Effector memory CD8-positive, alpha-beta T cell (primary cell): ENCODE results near the gene SLC8A1.

Source experiments
- ATAC-seq: fragments of 150-1000 bp; cut with Tn5 transposase; replicated peaks from 2 replicates; pipeline ENCODE4 v1.10.0; 2021; ENCODE audit warnings: mild to moderate bottlenecking, moderate library complexity
- DNase-seq, 3 experiments: peaks; one replicate each; pipeline ENCODE4 v3.0.0; 2021
- H3K27ac Mint-ChIP-seq, 2 donors: one replicate each; pipeline ENCODE4 v1.8.0; 2022; ENCODE audit warnings: mild to moderate bottlenecking in 2 of 2, mixed read lengths in 2 of 2, moderate library complexity in 2 of 2
- H3K27me3 Mint-ChIP-seq, 2 donors: one replicate each; pipeline ENCODE4 v1.8.0; 2022; ENCODE audit warnings: mixed read lengths in 2 of 2
- H3K36me3 Mint-ChIP-seq: one replicate; pipeline ENCODE4 v1.8.0; 2022; ENCODE audit warnings: mild to moderate bottlenecking, moderate library complexity, mixed read lengths; ENCODE audit not compliant: insufficient read depth
- H3K4me1 Mint-ChIP-seq, 2 donors: one replicate each; pipeline ENCODE4 v1.8.0; 2022; ENCODE audit warnings: low read depth in 2 of 2, mixed read lengths in 2 of 2
- H3K4me3 Mint-ChIP-seq, 2 donors: one replicate each; pipeline ENCODE4 v1.8.0; 2022; ENCODE audit warnings: mild to moderate bottlenecking in 2 of 2, mixed read lengths in 2 of 2, moderate library complexity in 2 of 2
- H3K9me3 Mint-ChIP-seq, 2 donors: one replicate each; pipeline ENCODE4 v1.8.0; 2022; ENCODE audit warnings: mixed read lengths in 2 of 2

SLC8A1 gene

GRCh38 chr2:40285391-40285790, 166.5 kb downstream of the SLC8A1 start:
- DNase-seq: no peak
- no peak overlapping the region for H3K27ac Mint-ChIP-seq
- H3K4me3 Mint-ChIP-seq: no peak overlapping the region
- H3K4me1 Mint-ChIP-seq: peaks cover 0 to 7% of the 10 kb centered on the region in 2 donors
- no peaks in the 10 kb centered on the region for H3K9me3 Mint-ChIP-seq
- no peak for ATAC-seq
- H3K27me3 Mint-ChIP-seq: no peaks in the 10 kb centered on the region
- H3K36me3 Mint-ChIP-seq: no peaks in the 10 kb centered on the region

DNA sequence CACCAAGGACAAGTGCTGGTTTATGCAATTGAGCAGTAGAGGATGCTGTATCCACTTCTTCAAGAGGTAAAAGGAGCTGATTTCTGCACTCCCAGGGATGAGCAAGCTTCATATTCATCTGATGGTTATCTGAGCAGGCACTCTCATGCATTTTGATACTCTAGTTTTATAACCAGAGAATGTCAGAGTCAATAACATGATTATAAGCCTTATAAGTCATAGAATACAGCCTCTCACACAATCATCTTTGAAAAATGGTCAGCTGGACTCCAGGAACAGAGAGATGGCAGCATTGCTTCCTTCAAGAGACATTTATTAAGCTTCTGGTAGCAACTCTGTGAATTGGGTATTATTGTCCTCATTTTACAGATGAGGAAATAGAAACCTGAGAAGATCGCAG, 167.1 kb downstream of the SLC8A1 start:
- Mint-ChIP-seq H3K4me1 (peaks cover 0 to 2% of the 10 kb centered on the region in 2 donors), H3K27me3 (no peaks in the 10 kb centered on the region)

DNA sequence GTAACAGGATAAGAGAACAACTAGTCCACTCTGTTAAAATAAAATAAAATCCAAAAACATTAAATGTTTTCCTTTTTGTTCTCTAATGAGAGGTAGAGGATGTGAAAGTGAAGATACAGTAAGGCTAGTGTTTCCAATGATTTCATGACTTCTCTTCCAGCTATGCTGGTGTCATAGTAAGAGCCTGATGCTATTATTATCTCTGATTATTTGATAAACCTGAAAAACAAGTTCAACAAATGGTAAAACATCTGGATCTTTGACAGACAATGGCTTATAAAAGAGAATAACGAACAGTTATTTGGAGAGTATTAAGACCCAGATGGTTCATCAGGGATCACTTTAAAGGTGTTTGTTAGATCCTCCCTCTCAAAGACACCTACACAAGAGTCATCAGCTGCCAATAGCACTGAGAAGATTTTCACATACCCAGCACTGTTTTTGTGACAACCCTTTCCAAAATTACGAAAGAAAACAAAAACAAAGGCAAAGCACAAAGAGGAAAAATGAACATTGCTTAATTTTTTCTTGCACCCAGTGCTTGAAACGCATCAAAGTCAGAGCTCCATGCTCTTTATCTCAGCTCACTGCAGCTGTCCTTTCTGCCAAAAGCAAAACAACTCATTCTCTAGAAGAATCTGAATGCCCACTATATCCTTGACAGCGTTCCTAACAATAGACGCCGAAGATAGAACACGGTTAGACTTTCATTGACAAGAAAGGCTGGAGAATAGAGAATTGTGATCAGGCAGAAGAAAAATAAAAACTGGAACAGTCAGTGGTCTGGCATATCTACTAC, 168.6 kb downstream of the SLC8A1 start:
- no peak for DNase-seq
- Mint-ChIP-seq H3K27me3 (no peaks in the 10 kb centered on the region), H3K36me3 (peaks cover 4% of the 10 kb centered on the region), H3K9me3 (no peaks in the 10 kb centered on the region), H3K4me1 (no peaks in the 10 kb centered on the region), H3K27ac (no peak overlapping the region), H3K4me3 (no peak overlapping the region)
- ATAC-seq: no peak

More for the DNA sequence above, 167.1 kb downstream of the SLC8A1 start:
- Mint-ChIP-seq H3K27ac (no peak overlapping the region), H3K4me3 (no peak overlapping the region), H3K36me3 (peaks cover 1% of the 10 kb centered on the region), H3K9me3 (no peaks in the 10 kb centered on the region)
- DNase-seq (no peak), ATAC-seq (no peak)

GRCh38 chr2:40282428-40282827, 169.5 kb downstream of the SLC8A1 start:
- Mint-ChIP-seq H3K27me3 (no peaks in the 10 kb centered on the region), H3K27ac (no peak overlapping the region), H3K4me3 (no peak overlapping the region), H3K9me3 (no peaks in the 10 kb centered on the region), H3K4me1 (no peaks in the 10 kb centered on the region), H3K36me3 (peaks cover 4% of the 10 kb centered on the region)
- no peak for DNase-seq
- no peak for ATAC-seq

DNA sequence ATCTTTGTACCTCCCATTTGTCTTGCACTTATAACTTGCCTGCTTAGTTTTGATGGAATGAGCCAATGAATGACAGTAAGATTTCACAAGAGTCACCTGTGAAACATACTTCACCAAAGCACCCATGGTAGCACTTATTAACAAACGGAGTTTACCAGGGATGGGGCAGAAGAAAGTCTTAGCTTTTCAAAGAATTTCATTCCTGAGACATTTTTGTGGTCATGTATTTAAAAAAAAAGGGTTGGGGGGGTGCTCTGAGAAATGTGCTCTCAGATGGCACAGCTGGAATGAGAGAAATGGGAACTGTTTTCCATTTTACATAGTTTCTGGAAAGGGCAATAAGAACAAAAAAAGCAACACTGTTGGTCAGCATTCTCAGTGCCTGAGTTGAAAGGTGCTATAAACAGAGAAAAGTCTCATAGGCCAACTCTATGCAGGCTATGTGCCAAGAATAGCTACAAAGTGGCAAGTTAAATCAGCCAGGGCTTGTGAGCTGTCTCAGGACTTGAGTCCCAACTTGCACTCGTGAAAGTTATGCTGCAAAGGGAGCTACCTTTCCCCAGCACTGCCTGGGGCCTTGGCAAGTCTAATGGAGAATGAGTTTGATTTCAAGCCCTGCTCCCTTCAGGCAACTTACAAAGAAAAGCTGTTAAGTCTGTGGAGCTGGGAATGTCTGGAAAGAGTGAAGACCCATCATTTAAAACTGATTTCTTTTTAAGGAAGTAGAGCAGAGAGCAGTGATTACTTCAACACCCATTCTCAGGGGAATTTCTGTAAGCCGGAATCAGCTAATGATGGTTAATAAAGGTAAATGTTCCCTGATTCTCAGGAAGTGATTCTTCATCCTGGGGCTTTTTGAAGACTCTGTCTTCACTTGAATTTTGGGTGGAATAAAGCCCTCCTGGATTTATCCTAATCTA, 170.6 kb downstream of the SLC8A1 start:
- ATAC-seq (no peak), DNase-seq (no peak)
- Mint-ChIP-seq H3K9me3 (no peaks in the 10 kb centered on the region), H3K4me1 (no peaks in the 10 kb centered on the region), H3K27ac (no peak overlapping the region), H3K4me3 (no peak overlapping the region), H3K27me3 (no peaks in the 10 kb centered on the region), H3K36me3 (peaks cover 4% of the 10 kb centered on the region)

- ATAC-seq (no peak), DNase-seq (no peak)
- no peak overlapping the region for H3K4me3 Mint-ChIP-seq
- H3K36me3 Mint-ChIP-seq: peaks cover 4% of the 10 kb centered on the region
- no peaks in the 10 kb centered on the region for H3K4me1 Mint-ChIP-seq
- no peak overlapping the region for H3K27ac Mint-ChIP-seq
- no peaks in the 10 kb centered on the region for H3K27me3 Mint-ChIP-seq
- H3K9me3 Mint-ChIP-seq: no peaks in the 10 kb centered on the region
These were observed 172.4 kb downstream of the SLC8A1 start for GRCh38 chr2:40279482-40279881.

DNA sequence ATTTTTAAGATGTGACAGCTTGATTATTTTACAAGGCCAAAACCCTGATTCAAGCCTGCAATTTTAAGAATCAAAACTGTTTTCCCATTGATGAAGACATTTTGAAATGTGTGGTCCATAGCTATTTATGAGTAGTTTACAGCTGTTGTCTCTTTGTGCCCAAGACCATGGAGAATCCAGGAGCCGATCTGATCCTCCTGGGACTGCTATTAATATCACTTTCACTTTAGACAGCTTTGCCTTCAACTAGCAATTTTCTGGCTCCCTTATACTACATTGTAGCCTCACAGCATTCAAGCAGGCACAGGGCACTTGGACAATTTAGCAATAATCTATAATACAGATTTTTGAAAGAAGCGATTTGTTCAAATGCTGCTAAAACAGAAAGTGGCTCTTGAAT, 172.9 kb downstream of the SLC8A1 start:
- no peaks in the 10 kb centered on the region for H3K27me3 Mint-ChIP-seq
- peaks cover 4% of the 10 kb centered on the region for H3K36me3 Mint-ChIP-seq
- no peaks in the 10 kb centered on the region for H3K9me3 Mint-ChIP-seq
- no peak overlapping the region for H3K27ac Mint-ChIP-seq
- H3K4me1 Mint-ChIP-seq: no peaks in the 10 kb centered on the region
- DNase-seq (no peak), ATAC-seq (no peak)
- no peak overlapping the region for H3K4me3 Mint-ChIP-seq

- no peak overlapping the region for H3K27ac Mint-ChIP-seq
- DNase-seq: no peak
- ATAC-seq: no peak
- H3K4me1 Mint-ChIP-seq: no peaks in the 10 kb centered on the region
- peaks cover 0 to 4% of the 10 kb centered on the region in 2 donors for H3K9me3 Mint-ChIP-seq
- H3K27me3 Mint-ChIP-seq: no peaks in the 10 kb centered on the region
- H3K4me3 Mint-ChIP-seq: no peak overlapping the region
- H3K36me3 Mint-ChIP-seq: peaks cover 8% of the 10 kb centered on the region
These were observed 175.8 kb downstream of the SLC8A1 start for GRCh38 chr2:40276076-40276475.

DNA sequence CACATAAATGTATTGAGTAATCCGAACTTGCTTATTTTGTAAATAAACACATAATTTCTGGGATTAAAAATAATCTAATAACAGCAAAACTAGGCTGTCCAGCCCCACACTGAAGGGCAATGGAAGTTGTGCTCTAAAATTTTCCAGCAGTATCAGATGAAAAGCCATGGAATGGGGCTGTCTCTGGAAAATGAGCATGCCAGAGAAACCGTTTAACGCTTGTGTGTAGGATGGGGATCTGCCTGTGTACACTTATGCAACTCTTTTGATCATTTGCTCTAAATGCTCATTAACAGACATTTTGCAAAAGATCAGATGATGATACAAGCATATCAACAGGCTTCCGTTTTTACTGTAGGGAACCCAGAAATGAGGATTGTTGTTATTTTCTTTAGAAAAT, 177.6 kb downstream of the SLC8A1 start:
- no peak for DNase-seq
- ATAC-seq: no peak
- Mint-ChIP-seq H3K9me3 (peaks cover 0 to 5% of the 10 kb centered on the region in 2 donors), H3K27me3 (no peaks in the 10 kb centered on the region), H3K4me1 (no peaks in the 10 kb centered on the region), H3K27ac (no peak overlapping the region), H3K36me3 (peaks cover 4% of the 10 kb centered on the region), H3K4me3 (no peak overlapping the region)

- Mint-ChIP-seq H3K36me3 (peaks cover 4% of the 10 kb centered on the region), H3K9me3 (peaks cover 0 to 5% of the 10 kb centered on the region in 2 donors), H3K27me3 (no peaks in the 10 kb centered on the region), H3K4me1 (no peaks in the 10 kb centered on the region), H3K27ac (no peak overlapping the region), H3K4me3 (no peak overlapping the region)
- DNase-seq (no peak), ATAC-seq (no peak)
These were observed 178.1 kb downstream of the SLC8A1 start for GRCh38 chr2:40273734-40274182.

- H3K27ac Mint-ChIP-seq: no peak overlapping the region
- H3K27me3 Mint-ChIP-seq: no peaks in the 10 kb centered on the region
- no peaks in the 10 kb centered on the region for H3K4me1 Mint-ChIP-seq
- H3K36me3 Mint-ChIP-seq: peaks cover 4% of the 10 kb centered on the region
- peaks cover 0 to 10% of the 10 kb centered on the region in 2 donors for H3K9me3 Mint-ChIP-seq
- ATAC-seq (no peak), DNase-seq (no peak)
- H3K4me3 Mint-ChIP-seq: no peak overlapping the region
These were observed 180.8 kb downstream of the SLC8A1 start for GRCh38 chr2:40271094-40271493.

- Mint-ChIP-seq H3K4me3 (no peak overlapping the region), H3K27me3 (no peaks in the 10 kb centered on the region), H3K27ac (no peak overlapping the region), H3K36me3 (peaks cover 4% of the 10 kb centered on the region), H3K9me3 (peaks cover 0 to 10% of the 10 kb centered on the region in 2 donors), H3K4me1 (no peaks in the 10 kb centered on the region)
- DNase-seq (no peak), ATAC-seq (no peak)
These were observed 181.5 kb downstream of the SLC8A1 start for GRCh38 chr2:40270372-40270771.

GRCh38 chr2:40268566-40268965, 183.3 kb downstream of the SLC8A1 start:
- Mint-ChIP-seq H3K9me3 (peaks cover 0 to 10% of the 10 kb centered on the region in 2 donors), H3K27ac (no peak overlapping the region), H3K4me1 (no peaks in the 10 kb centered on the region), H3K4me3 (no peak overlapping the region), H3K27me3 (no peaks in the 10 kb centered on the region), H3K36me3 (peaks cover 4% of the 10 kb centered on the region)
- ATAC-seq (no peak), DNase-seq (no peak)

DNA sequence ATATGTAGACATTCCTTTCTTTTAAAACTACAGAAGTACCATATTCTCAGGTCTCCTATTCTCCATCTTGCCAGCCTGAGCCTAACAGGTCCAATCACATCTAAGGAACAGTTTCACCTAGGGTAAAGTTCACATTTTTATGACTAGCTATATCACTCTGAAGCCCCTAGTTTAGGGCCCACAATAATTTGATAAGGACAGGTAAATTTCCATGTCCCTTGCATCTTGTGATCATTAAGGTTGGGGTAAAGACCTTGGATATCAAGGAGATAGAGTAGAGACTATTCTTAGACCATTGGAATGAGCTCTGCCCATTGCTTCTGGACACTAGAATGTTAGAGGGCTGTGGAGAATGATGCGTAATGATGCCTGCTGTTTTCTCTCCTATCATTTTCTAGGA, 185.7 kb downstream of the SLC8A1 start:
- no peak overlapping the region for H3K27ac Mint-ChIP-seq
- H3K4me1 Mint-ChIP-seq: no peaks in the 10 kb centered on the region

More for the DNA sequence above, 185.7 kb downstream of the SLC8A1 start:
- no peak for DNase-seq
- no peaks in the 10 kb centered on the region for H3K27me3 Mint-ChIP-seq
- no peak overlapping the region for H3K4me3 Mint-ChIP-seq
- no peak for ATAC-seq
- H3K36me3 Mint-ChIP-seq: no peaks in the 10 kb centered on the region
- peaks cover 0 to 12% of the 10 kb centered on the region in 2 donors for H3K9me3 Mint-ChIP-seq
